Activated T-helper 9 cell treated with anti-CD3 and anti-CD28 coated beads, Interleukin-2, amount 50 U/mL, for 16 hours (primary cell): Measurements from ENCODE around the gene PARP4.
"Not testable (repeated sequence)": the region's sequence is repeated elsewhere in the genome, so short reads cannot be mapped to it uniquely, and the experiment has no call there.

Experiments
- DNase-seq: peaks from one replicate; pipeline ENCODE4 v3.0.0-alpha.2; 2020; ENCODE audit warnings: low read depth

The PARP4 gene

GRCh38 chr13:24505756-24506155 lies 6.8 kb downstream of the PARP4 start:
- no peak for DNase-seq

DNA sequence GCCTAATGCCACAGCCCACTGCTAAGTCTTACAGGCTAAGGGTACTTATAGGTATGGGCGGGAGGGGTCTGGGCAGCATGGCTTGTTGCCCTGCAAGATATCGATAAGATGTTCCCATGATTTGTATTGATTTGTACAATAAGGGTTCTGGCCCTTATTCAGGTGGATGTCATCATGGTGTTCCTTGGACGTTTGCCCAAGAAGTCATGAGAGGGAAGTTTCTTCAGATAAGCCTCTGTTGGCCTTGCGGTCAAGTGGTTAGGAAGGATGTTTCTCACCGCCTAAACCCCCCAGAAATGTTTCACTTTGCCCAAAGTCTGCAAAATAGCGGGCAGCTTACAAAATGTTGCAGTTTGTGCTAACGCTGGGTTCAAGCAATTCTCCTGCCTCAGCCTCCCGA lies 7.3 kb downstream of the PARP4 start:
- DNase-seq, result no peak

- no peak for DNase-seq
Observed at GRCh38 chr13:24503379-24503696, 9.2 kb downstream of the PARP4 start.

GRCh38 chr13:24502533-24503378 lies 9.8 kb downstream of the PARP4 start:
- DNase-seq, result no peak

GRCh38 chr13:24500977-24501376 lies 11.6 kb downstream of the PARP4 start:
- DNase-seq, result no peak

- DNase-seq, result no peak
Observed at GRCh38 chr13:24497742-24498141, 14.8 kb downstream of the PARP4 start.

- not testable (repeated sequence) for DNase-seq
Observed at GRCh38 chr13:24496295-24496694, 16.3 kb downstream of the PARP4 start.

GRCh38 chr13:24495151-24495729 lies 17.3 kb downstream of the PARP4 start:
- no peak for DNase-seq

DNA sequence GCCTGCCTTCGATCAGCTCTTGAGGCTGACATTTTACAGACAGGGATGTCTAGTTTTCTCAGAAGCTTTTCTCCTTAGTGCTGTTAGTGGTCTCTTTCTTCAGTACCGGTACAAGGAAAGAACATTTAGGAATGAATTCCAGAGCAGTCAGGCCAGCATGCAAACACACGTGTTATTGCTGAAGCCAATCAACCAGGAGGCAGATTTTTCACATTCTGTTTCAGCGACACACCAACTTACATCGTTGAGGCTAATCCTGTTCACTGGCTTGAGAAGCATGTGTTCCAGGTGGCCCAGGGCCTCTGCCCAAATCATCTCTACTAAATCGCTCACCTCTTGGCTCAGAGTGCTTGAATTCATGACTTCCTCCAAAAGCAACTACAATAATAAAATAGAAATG lies 19.2 kb downstream of the PARP4 start:
- no peak for DNase-seq

GRCh38 chr13:24491845-24492244 lies 20.7 kb downstream of the PARP4 start:
- no peak for DNase-seq

- no peak for DNase-seq
Observed at GRCh38 chr13:24489721-24490120, 22.9 kb downstream of the PARP4 start.

GRCh38 chr13:24488092-24488491 lies 24.5 kb downstream of the PARP4 start:
- not testable (repeated sequence) for DNase-seq

DNA sequence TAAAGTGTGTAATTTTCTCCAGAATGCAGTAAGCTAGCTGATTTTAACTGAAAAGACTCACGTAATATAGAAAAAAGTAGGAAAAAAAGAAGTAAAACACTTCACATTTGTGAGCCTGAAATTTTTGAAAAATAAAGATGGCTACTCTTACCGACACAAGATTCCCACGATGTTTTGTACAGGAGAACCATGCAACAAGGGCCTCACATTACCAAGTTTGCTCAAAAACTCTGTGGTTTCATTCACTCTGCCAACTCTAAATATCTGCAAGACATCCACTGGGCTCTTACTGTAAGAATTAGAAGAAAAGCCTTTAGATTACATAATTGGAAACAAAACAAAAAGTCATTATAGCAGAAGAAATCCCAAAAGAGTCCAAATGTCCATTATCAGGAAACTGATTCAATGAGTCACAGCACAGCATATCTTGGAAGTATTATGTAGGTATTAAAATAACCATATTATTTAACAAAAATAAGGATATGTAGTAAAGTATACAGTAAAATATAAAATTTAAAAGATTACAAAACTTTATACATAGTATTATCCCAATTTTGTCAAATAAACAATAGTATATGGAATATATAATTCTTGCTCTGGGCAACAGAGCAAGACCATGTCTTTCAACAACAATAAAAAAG lies 26.4 kb downstream of the PARP4 start:
- not testable (repeated sequence) for DNase-seq

DNA sequence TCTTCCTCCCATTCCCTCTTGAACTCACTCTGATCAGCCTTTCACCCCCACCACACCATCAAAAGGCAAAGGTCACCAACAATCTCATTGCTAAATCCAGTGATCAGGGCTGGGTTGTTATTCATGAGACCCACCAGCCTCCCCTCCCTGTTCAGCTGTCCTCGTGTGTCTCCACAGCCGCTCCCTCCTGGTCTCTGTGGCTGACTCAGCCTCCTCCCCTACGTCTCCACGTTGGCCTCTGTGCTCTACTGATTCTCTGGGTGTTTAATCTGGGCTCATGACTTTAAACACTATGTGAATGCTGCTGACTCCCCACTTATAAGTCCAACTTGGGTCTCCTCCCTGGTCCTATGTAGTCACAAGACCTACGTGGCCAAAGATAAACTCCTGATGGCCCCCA lies 38.9 kb downstream of the PARP4 start:
- DNase-seq, result no peak

- not testable (repeated sequence) for DNase-seq
Observed at GRCh38 chr13:24472129-24472528, 40.4 kb downstream of the PARP4 start.

DNA sequence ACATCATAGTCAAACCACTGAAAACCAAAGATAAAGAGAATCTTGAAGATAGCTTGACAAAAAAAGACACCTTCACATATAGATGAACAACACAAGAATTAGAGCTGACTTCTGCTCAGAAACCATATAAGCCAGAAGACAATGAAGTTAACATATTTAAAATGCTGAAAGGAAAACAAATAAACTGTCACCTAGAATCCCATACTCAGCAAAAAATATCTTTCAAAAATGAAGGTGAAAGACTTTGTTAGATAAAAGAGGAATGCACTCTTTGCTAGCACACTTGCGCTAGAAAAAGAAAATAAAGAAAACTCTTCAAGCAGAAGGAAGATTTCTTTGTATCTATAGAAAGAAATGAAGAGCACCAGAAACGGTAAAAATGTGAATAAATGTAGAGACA lies 49.5 kb downstream of the PARP4 start:
- DNase-seq, result no peak

DNA sequence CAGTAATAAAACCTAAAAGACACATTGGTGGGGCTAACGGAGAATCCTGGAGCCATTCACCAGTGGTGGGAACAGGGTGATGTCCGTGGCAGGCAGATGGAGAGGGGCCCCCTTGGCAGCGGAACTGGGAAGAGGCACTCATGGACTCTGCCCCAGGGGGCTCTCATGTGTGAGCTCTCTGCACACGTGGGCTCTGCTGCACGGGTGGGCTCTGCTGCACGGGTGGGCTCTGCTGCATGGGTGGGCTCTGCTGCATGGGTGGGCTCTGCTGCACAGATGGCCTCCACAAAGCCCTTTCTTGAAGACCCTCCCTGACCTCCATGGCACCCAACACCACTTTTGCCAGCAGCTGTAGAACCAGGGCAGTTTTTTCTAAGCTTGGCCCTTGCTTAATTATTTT lies 52.3 kb downstream of the PARP4 start:
- DNase-seq, result no peak

GRCh38 chr13:24459726-24460125 lies 52.9 kb downstream of the PARP4 start:
- no peak for DNase-seq

DNA sequence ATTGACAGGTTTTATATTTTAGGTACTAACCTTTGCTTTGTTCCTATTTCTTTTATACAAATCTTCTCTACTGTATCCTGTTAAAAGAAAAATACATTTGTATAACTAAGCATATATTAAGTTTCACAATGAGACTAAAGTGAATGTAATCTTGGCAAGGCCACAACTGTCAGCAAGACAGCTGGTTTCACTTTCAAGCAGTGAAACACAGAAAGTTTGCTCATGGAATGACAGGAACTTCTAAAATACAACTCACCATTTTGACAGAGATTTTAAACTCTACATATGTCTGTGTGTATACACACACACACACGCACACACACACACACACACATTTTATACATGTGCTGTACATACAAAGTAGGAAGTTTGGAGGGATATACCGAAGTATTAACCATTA lies 53.3 kb downstream of the PARP4 start:
- DNase-seq, result no peak

- no peak for DNase-seq
Observed at GRCh38 chr13:24458736-24459135, 53.8 kb downstream of the PARP4 start.

- DNase-seq, result no peak
Observed at GRCh38 chr13:24456396-24456795, 56.2 kb downstream of the PARP4 start.

DNA sequence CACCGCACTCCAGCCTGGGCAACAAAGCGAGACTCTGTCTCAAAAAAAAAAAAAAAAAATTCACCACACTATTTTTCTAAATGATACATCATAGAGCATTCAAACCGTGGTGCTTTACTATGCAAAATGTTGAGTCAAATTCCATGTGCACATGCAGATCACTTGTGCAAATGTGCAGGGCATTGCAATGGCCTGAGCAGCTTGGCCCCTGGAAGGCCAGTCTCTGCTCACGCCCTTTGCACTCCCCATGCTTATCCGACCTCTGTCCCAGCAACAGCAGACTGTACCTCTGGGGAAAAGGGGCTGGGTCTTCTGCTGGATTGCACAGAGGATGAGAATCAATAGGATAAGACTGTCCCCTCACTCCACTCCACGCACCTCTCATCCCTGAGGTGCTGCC lies 58.5 kb downstream of the PARP4 start:
- DNase-seq, result no peak

DNA sequence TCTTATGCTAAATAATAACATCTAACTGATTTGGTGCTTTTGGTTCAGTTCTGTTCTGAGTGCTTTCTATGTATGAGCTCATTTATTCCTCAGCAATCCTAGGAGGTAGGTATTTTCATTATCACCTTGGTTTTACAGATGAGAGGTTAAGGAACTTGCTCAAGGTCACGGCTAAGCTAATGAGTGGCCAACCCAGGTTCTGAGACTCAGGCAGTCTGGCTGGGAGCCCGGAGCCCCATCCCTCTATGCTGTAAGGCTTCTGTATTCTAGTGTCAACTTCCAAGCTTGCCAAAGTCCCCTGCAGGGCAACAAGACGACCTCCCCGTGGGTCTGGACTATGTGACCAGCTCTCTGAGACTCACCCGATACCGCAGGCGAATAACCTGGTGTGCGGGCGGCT lies 60.5 kb downstream of the PARP4 start:
- DNase-seq, result no peak

- DNase-seq, result no peak
Observed at GRCh38 chr13:24450530-24450929, 62.0 kb downstream of the PARP4 start.
